ENCODE data around the gene SOWAHA. TPM values are rescaled to one million over a fixed set of nuclear protein-coding genes. Genes with fewer than 3 reads are reported as not detected.

SOWAHA gene
- total RNA-seq, 2 experiments from 2014 or later, result not detected

DNA sequence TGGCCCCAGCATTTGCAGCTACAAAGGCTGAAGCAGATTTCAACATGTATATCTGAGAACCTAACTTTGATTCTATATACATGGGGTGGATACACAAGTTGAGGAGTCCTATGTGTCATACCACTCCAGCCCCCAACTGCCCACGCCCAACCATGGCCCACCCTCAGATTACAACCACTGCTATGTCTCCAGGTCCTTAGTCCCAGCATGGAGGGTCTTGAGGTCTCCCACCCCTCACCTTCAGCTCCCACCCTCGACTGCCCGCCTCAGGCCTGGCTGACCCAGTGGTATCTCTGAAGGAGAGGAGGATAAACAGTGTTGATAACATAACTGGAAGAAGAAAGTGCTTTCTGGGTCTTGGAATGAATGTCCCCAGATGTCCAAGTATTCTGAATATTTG is 8.2 kb downstream of the SOWAHA start:
- DNase-seq, result no peak
- ChIA-PET CTCF (interaction anchor here (0.9 to 6.7 kb wide), 27 partner anchors 10 to 452 kb away, joined by 3 to 82 read pairs (median 9); partner anchors contain the start of genes CCNI2, IL4, SEPTIN8 and SHROOM1), POLR2A (interaction anchor here (1.2 kb wide), 1 partner anchor 182 kb away, joined by 3 read pairs; no protein-coding TSS in a partner anchor)
- Mint-ChIP-seq H3K27ac (no peak overlapping the region), H3K36me3 (ENCODE audit: low read depth) (no peaks in the 10 kb centered on the region), H3K9me3 (ENCODE audit: insufficient read depth) (no peaks in the 10 kb centered on the region), H3K27me3 (ENCODE audit: low read depth) (peaks cover 15% of the 10 kb centered on the region), H3K4me3 (no peak overlapping the region), H3K4me1 (ENCODE audit: low read depth) (peaks cover 38% of the 10 kb centered on the region)
- no peak for ATAC-seq

DNA sequence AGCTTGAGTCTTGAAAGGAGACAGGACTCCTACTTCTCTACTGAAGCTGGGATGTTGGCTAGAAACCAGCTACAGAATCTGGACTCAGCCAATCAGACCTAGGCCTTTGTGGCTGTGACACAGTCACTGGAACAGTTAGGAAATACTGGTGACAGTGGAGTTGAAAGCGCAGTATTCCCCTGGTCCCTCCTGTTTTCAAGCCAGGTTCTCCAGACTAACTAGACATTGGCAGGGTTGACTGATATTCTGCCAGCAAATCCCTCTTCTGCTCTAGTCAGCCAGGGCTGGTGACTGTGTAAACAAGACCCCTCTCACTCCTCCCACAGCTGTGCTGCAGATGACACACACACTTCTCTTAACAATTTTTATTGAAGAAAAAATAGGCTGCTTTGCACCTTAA is 8.7 kb downstream of the SOWAHA start:
- ChIA-PET POLR2A (no interaction called here), CTCF (interaction anchor here (0.9 to 6.7 kb wide), 14 partner anchors 10 to 436 kb away, joined by 3 to 82 read pairs (median 10); partner anchors contain the start of genes CCNI2, SHROOM1 and UQCRQ)
- H3K36me3 Mint-ChIP-seq (ENCODE audit: low read depth), result no peaks in the 10 kb centered on the region
- no peaks in the 10 kb centered on the region for H3K9me3 Mint-ChIP-seq (ENCODE audit: insufficient read depth)
- peaks cover 40% of the 10 kb centered on the region for H3K4me1 Mint-ChIP-seq (ENCODE audit: low read depth)
- DNase-seq, result no peak
- no peak overlapping the region for H3K4me3 Mint-ChIP-seq
- peaks cover 17% of the 10 kb centered on the region for H3K27me3 Mint-ChIP-seq (ENCODE audit: low read depth)
- ATAC-seq, result no peak
- no peak overlapping the region for H3K27ac Mint-ChIP-seq

DNA sequence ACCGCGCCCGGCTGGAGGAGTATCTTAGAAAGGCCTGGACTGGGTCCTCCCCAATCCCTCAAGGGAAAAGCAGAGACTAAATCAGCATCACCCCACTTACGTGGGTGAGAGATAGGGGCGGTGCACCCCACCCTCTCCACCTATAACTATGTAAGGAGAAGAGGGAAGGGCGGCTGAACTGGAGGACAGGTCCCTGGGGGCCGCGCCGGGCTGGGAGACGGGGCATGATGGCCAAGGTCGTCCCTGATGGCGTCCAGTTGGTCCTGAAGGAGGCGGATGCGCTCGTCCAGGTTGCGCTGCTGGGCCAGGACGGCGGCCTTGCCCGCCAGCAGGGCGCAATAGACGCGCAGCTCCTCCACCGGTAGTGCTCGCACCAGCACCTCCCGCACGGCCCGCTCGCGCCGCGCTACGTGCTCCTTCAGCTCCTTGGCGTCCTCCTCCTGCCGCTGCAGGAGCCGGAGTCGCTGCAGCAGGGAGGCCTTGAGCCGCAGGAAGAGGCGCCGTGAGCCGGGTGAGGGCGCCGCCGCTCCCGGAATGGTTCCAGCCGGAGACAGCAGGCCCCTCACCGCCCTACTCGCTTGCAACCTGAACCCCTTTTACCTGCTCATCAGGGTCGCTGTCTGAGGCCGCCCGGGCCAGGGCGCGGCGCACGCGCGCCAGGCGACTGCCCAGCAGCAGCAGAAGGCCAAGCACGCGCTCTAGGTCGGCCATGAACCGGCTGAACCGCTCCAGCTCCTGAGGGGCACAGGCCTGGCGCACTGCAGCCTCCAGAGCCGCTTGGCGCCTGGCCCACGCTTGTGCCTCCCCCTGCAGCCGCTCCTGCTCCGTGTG is 9.8 kb downstream of the SOWAHA start:
- ChIA-PET CTCF (interaction anchor here (1.5 to 6.7 kb wide), 4 partner anchors 9 to 437 kb away, joined by 3 to 62 read pairs (median 7); partner anchors contain the start of gene SHROOM1), POLR2A (interaction anchor here (0.6 to 0.9 kb wide), 2 partner anchors 135 to 230 kb away, joined by 3 read pairs; no protein-coding TSS in a partner anchor)
- H3K4me3 Mint-ChIP-seq, result peak overlapping the region; percentile 22
- peaks cover 25% of the 10 kb centered on the region for H3K27me3 Mint-ChIP-seq (ENCODE audit: low read depth)
- no peak for ATAC-seq
- H3K4me1 Mint-ChIP-seq (ENCODE audit: low read depth), result peaks cover 40% of the 10 kb centered on the region
- H3K36me3 Mint-ChIP-seq (ENCODE audit: low read depth), result no peaks in the 10 kb centered on the region
- no peaks in the 10 kb centered on the region for H3K9me3 Mint-ChIP-seq (ENCODE audit: insufficient read depth)
- H3K27ac Mint-ChIP-seq, result no peak overlapping the region
- DNase-seq, result no peak

DNA sequence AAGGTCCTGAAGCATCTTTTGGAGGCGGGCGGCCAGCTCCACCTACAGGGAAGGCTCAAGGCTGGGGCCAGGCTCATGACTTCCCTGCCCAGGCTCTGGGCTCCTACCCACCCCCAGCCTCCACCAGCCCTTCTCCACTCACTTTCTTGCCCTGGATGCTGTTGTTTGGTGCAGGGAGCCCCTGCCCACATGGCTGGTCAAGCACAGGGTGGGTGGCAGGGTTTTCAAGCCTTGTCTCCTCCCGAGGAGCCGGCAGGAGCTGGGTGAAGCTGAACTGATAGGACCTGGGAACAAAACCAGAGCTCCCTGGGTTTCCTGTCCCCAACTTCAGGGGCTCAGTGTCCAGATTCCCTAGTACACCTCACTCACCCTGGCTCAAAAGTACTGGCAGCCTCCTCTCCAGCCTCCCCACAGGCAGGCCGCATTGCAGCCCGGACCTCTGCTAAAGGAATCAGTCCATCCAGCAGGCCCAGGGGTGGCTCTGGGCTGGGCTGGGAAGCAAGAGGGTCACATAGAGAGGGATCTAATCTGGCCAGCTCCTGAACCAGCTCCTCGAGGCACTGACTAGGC is 10.5 kb downstream of the SOWAHA start:
- Mint-ChIP-seq H3K9me3 (ENCODE audit: insufficient read depth) (no peaks in the 10 kb centered on the region), H3K4me3 (no peak overlapping the region), H3K36me3 (ENCODE audit: low read depth) (no peaks in the 10 kb centered on the region), H3K27me3 (ENCODE audit: low read depth) (peaks cover 29% of the 10 kb centered on the region), H3K4me1 (ENCODE audit: low read depth) (peaks cover 40% of the 10 kb centered on the region), H3K27ac (no peak overlapping the region)
- DNase-seq (no peak), ATAC-seq (no peak)
- ChIA-PET CTCF (interaction anchor here (0.8 to 6.7 kb wide), 8 partner anchors 8 to 437 kb away, joined by 3 to 62 read pairs (median 5); partner anchors contain the start of genes SHROOM1 and SOWAHA), POLR2A (interaction anchor here (0.6 to 0.9 kb wide), 2 partner anchors 136 to 229 kb away, joined by 3 read pairs; no protein-coding TSS in a partner anchor)

DNA sequence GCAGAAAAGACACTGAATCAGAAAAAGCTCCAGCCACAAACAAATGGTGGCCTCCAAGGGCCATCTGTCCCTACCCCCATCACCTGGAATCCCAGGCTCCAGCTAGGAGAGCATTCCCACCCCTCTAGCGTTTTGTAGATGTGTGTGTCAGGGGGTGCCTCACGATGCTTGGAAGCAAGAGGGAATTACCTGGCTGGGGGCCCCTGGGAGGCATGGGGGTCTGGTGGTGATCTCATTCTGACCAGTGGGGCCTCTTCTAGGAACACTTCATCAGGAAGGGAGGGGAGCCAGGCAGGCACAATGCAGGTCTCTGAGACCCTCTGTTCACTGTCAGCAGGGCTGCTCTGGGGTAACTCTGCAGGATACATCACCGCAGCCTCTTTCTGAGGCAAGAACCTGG is 11.3 kb downstream of the SOWAHA start:
- Mint-ChIP-seq H3K36me3 (ENCODE audit: low read depth) (no peaks in the 10 kb centered on the region), H3K27ac (no peak overlapping the region), H3K4me1 (ENCODE audit: low read depth) (peaks cover 39% of the 10 kb centered on the region), H3K9me3 (ENCODE audit: insufficient read depth) (no peaks in the 10 kb centered on the region), H3K4me3 (peak overlapping the region; percentile 52), H3K27me3 (ENCODE audit: low read depth) (peaks cover 27% of the 10 kb centered on the region)
- ChIA-PET POLR2A (no interaction called here), CTCF (interaction anchor here (0.8 to 2.2 kb wide), 5 partner anchors 11 to 319 kb away, joined by 3 to 5 read pairs (median 3); partner anchors contain the start of genes CCNI2 and SOWAHA)
- ATAC-seq (no peak), DNase-seq (no peak)

DNA sequence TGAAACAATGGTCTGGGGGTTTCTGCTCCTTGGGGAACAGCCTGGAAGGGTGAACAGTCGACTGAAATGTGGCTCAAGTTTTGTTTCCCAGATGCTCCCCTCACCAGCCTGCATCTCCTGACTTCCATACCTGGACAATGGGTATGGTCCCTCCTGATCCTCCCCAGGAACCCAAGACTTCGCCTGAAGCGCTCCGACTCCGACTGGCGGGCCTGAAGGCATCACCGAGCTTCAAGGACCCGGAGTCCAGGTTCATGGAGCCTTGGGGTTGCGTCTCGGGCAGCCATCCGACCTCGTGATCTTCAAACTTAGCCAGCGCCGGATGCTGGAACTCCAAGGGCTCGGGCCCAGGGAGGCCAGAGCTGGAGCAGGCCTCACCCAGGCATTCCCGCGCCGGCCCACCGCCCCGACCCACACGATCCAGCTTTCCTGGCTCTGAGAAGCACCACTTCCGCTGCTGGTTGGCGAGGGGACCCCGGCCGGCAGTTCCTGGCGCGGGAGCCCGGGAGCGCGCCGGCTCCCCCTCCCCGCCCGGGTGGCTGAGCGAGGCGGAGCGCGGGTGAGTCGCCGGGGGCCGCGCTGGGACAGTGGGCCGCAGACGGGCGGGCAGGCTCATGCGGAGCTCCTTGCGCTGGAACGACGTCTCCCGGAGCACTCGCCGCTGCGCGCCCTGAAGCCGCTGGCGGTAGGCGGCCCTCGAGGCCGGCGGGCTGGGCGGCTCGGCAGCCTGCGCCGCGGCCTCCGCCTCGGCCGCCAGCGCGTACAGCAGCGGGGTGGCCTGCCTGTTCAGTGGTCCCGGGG is 12.1 kb downstream of the SOWAHA start:
- H3K27me3 Mint-ChIP-seq (ENCODE audit: low read depth), result peaks cover 26% of the 10 kb centered on the region
- no peaks in the 10 kb centered on the region for H3K9me3 Mint-ChIP-seq (ENCODE audit: insufficient read depth)
- peak overlapping the region; percentile 52 for H3K4me3 Mint-ChIP-seq
- ATAC-seq (peak; percentile 13), DNase-seq (no peak)
- no peak overlapping the region for H3K27ac Mint-ChIP-seq
- H3K4me1 Mint-ChIP-seq (ENCODE audit: low read depth), result peaks cover 35% of the 10 kb centered on the region
- no peaks in the 10 kb centered on the region for H3K36me3 Mint-ChIP-seq (ENCODE audit: low read depth)
- CTCF ChIA-PET, result interaction anchor here (0.8 to 3.2 kb wide), 6 partner anchors 12 to 299 kb away, joined by 3 to 10 read pairs (median 3); partner anchors contain the start of genes CCNI2 and SOWAHA
- POLR2A ChIA-PET, result interaction anchor here (1.0 kb wide), 1 partner anchor 41 kb away, joined by 3 read pairs; the partner anchor contains the start of genes GDF9 and UQCRQ

DNA sequence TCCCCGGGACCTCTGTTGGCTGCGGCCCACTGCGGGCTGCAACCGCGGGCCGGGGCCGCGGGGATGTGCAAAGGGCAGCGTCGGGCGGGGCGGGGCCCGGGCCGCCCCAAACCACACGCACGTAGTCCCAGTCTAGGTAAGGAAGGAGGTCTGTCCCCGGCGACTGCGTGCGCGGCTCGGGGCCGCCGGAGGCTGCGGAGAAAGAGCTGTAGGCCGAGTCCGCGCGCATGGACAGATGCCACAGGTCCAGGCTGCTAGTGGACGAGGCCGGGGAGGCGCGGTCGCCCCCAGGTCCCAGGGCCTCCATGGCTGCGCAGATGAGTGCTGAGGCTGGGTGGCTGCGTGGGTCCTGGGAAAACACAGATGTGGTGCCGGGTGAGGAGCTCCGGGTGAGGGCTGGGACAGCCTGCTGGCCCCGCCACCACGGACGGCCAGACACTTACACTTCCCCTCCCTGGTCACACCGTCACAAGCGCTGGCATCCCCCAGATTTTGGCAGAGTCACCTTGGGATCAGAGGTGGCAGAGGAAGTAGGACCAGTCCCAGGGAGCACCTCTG is 12.8 kb downstream of the SOWAHA start:
- ChIA-PET CTCF (interaction anchor here (1.0 to 3.2 kb wide), 3 partner anchors 12 to 299 kb away, joined by 3 to 10 read pairs (median 5); partner anchors contain the start of gene SOWAHA), POLR2A (interaction anchor here (0.7 to 1.4 kb wide), 3 partner anchors 41 to 330 kb away, joined by 3 to 4 read pairs (median 3); partner anchors contain the start of genes GDF9 and UQCRQ)
- H3K36me3 Mint-ChIP-seq (ENCODE audit: low read depth), result no peaks in the 10 kb centered on the region
- peak; percentile 49 for DNase-seq
- H3K9me3 Mint-ChIP-seq (ENCODE audit: insufficient read depth), result no peaks in the 10 kb centered on the region
- H3K4me3 Mint-ChIP-seq, result peak overlapping the region; percentile 54
- no peak overlapping the region for H3K27ac Mint-ChIP-seq
- peaks cover 33% of the 10 kb centered on the region for H3K4me1 Mint-ChIP-seq (ENCODE audit: low read depth)
- peaks cover 27% of the 10 kb centered on the region for H3K27me3 Mint-ChIP-seq (ENCODE audit: low read depth)
- peak; percentile 57 for ATAC-seq

DNA sequence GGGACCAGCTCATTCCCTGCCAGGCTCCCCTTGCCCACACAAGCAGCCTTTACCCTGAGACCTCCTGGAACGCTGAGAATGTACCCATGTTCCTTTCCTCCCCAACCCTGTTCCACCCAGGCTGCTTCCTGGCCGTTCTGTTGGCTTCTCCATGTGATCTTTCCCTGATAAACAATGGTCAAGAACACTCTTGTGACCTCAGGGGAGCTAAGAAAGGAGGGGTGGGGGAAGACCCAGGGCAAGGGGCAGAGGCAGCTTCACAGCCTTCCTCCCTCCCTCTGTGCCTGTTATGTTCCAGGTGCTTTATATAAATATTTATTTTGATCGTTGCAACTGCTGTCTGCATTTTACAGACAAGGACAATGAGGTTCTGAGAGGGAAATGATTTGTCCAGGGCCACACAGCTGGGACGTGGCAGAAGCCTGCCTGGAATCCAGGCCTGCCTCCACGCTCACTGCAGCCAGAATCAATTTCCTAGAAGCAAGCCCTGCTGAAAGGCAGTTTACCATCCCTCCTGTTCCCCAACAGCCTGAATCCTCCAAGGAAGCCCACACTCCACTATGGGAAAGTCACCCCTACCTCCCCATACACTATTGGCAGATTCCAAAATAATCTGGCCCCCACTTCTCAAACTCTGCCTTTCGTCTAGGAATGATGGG is 13.5 kb downstream of the SOWAHA start:
- Mint-ChIP-seq H3K36me3 (ENCODE audit: low read depth) (no peaks in the 10 kb centered on the region), H3K9me3 (ENCODE audit: insufficient read depth) (no peaks in the 10 kb centered on the region), H3K27me3 (ENCODE audit: low read depth) (peaks cover 33% of the 10 kb centered on the region), H3K4me3 (peak overlapping the region; percentile 54), H3K27ac (no peak overlapping the region), H3K4me1 (ENCODE audit: low read depth) (peaks cover 38% of the 10 kb centered on the region)
- DNase-seq, result no peak
- ATAC-seq, result no peak
- CTCF ChIA-PET, result interaction anchor here (1.0 to 5.0 kb wide), 5 partner anchors 38 to 300 kb away, joined by 3 to 25 read pairs (median 3); no protein-coding TSS in a partner anchor
- POLR2A ChIA-PET, result interaction anchor here (0.7 to 1.4 kb wide), 2 partner anchors 41 to 331 kb away, joined by 3 to 4 read pairs; no protein-coding TSS in a partner anchor

DNA sequence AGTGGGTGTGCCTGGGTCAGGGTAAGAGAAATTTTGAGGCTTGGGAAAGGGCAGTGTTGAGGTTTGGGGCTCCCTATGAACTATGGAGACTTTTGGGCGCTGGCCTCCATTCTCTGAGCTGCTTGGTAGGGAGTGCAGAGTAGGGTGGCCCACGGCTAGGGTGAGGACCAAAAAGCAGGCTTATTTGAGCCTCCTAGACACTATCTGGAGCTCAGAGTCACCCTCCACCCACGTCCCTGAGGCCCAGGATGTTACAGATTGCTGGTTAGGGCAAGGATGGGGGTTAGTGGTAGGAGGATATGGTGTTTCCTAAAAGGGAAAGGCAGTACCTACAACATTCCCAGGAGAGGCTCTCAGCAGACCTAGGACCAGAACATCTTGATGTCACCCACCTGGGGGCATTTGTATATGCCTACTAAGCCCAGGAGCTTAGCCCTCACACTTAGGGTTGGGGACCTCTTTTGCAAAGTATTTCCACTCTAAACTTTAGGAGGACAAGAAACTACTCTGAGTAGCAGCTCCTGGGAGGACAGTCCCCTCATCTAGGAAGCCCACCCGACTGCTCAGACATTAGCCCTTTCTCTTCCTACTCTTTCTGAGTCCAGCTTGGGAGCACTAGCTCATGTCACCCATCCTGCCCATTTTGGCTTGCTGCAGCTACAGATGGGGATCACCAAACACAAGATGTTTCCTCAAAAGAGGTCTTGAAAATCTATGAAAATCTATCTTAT is 15.0 kb downstream of the SOWAHA start:
- POLR2A ChIA-PET, result interaction anchor here (0.9 to 2.3 kb wide), 2 partner anchors 38 to 302 kb away, joined by 4 to 7 read pairs; partner anchors contain the start of genes GDF9 and UQCRQ
- CTCF ChIA-PET, result interaction anchor here (0.6 to 8.0 kb wide), 14 partner anchors 8 to 442 kb away, joined by 3 to 62 read pairs (median 5); partner anchors contain the start of gene SEPTIN8

More for the DNA sequence above, 15.0 kb downstream of the SOWAHA start:
- ATAC-seq (no peak), DNase-seq (no peak)
- H3K27ac Mint-ChIP-seq, result no peak overlapping the region
- no peak overlapping the region for H3K4me3 Mint-ChIP-seq
- H3K4me1 Mint-ChIP-seq (ENCODE audit: low read depth), result peaks cover 37% of the 10 kb centered on the region
- H3K27me3 Mint-ChIP-seq (ENCODE audit: low read depth), result peaks cover 35% of the 10 kb centered on the region
- H3K36me3 Mint-ChIP-seq (ENCODE audit: low read depth), result no peaks in the 10 kb centered on the region
- H3K9me3 Mint-ChIP-seq (ENCODE audit: insufficient read depth), result no peaks in the 10 kb centered on the region
